Measurements from ENCODE around the gene C19orf53.
A peak's percentile ranks its signal among the peaks of the same experiment; 100 is the strongest.

DNA sequence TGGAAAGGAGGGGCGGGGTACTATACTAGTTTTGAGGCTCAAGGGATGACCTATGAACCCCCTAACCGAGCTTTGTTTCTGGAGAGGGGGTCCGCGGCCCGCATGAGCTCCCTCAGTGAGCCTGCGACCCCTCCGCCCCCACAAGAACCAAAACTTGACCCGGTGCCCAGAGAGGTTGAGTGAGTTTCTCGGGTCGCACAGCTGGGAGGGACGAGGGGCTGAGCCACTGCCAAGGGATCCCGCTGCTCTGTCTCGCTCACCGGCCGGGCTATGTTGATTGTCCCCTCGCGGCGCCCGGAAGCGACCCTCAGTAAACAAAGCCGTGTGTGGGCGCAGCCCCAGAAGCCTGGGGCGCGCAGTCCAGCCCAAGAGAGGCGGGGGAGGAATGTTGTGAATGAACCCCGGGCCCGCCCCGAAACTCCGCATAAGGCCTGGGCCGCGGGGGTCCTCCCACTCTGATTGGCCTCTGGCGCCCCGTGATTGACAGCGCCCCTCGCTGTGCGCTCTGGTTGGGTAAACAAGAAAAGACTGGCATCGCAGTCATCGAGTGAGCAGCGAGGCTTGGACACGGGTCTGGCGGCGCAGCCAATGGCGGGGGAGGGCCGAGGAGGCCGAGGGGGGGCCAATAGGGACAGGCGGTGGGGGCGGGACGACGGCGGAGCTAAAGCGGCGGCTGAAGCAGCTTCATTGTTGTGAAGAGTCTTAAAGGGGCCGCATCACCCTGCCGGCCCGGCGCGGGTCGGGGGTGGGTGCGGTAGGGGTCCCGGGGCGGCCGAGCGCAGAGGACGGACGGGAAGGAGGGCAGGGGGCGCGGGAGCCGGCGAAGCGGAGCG lies 20.7 kb downstream of the C19orf53 start, which contains the start of gene ZSWIM4:
- TF ChIP-seq CTCF (IDR thresholded peaks at IDR 0.05) (peak in 1 of 12 donors; percentile 11), POLR2A (IDR thresholded peaks at IDR 0.05) (peak in 1 of 2 donors; percentile 48)
